ENCODE results near the gene RUNX2.

RUNX2 gene

GRCh38 chr6:45500924-45501816, 173.0 kb downstream of the RUNX2 start:
- no peak for DNase-seq
- intact Hi-C loops (cut with DNase I), result no loop called here

GRCh38 chr6:45502456-45502855, 174.3 kb downstream of the RUNX2 start:
- peak in 1 of 10 donors; percentile 45 for DNase-seq
- intact Hi-C loops (cut with DNase I), result no loop called here

- DNase-seq, result no peak
- intact Hi-C loops (cut with DNase I), result no loop called here
Observed at GRCh38 chr6:45504947-45505346, 176.8 kb downstream of the RUNX2 start.

GRCh38 chr6:45505470-45505869, 177.3 kb downstream of the RUNX2 start:
- no peak for DNase-seq
- intact Hi-C loops (cut with DNase I), result no loop called here

- intact Hi-C loops (cut with DNase I), result no loop called here
- no peak for DNase-seq
Observed at GRCh38 chr6:45507186-45507585, 179.1 kb downstream of the RUNX2 start.

- intact Hi-C loops (cut with DNase I), result no loop called here
Observed at GRCh38 chr6:45509426-45509825, 181.3 kb downstream of the RUNX2 start.

GRCh38 chr6:45512717-45513116, 184.6 kb downstream of the RUNX2 start:
- no peak for DNase-seq
- intact Hi-C loops (cut with DNase I), result no loop called here

More at GRCh38 chr6:45509426-45509825, 181.3 kb downstream of the RUNX2 start:
- DNase-seq, result no peak

- no peak for DNase-seq
- intact Hi-C loops (cut with DNase I), result no loop called here
Observed at GRCh38 chr6:45513213-45513618, 185.1 kb downstream of the RUNX2 start.

GRCh38 chr6:45513843-45514242, 185.7 kb downstream of the RUNX2 start:
- intact Hi-C loops (cut with DNase I), result no loop called here
- no peak for DNase-seq

- DNase-seq, result no peak
Observed at GRCh38 chr6:45514454-45515230, 186.5 kb downstream of the RUNX2 start.

GRCh38 chr6:45518013-45518720, 190.0 kb downstream of the RUNX2 start:
- DNase-seq, result no peak
- intact Hi-C loops (cut with DNase I), result no loop called here

More at GRCh38 chr6:45514454-45515230, 186.5 kb downstream of the RUNX2 start:
- intact Hi-C loops (cut with DNase I), result no loop called here

GRCh38 chr6:45521226-45521625, 193.1 kb downstream of the RUNX2 start:
- intact Hi-C loops (cut with DNase I), result no loop called here
- no peak for DNase-seq

- no peak for DNase-seq
Observed at GRCh38 chr6:45522486-45522885, 194.4 kb downstream of the RUNX2 start.

GRCh38 chr6:45527210-45527609, 199.1 kb downstream of the RUNX2 start:
- intact Hi-C loops (cut with DNase I), result no loop called here

More at GRCh38 chr6:45522486-45522885, 194.4 kb downstream of the RUNX2 start:
- intact Hi-C loops (cut with DNase I), result no loop called here

GRCh38 chr6:45531999-45532595, 204.0 kb downstream of the RUNX2 start:
- intact Hi-C loops (cut with DNase I), result no loop called here
- DNase-seq, result no peak

More at GRCh38 chr6:45527210-45527609, 199.1 kb downstream of the RUNX2 start:
- DNase-seq, result no peak

- intact Hi-C loops (cut with DNase I), result no loop called here
- no peak for DNase-seq
Observed at GRCh38 chr6:45532721-45533210, 204.6 kb downstream of the RUNX2 start.

- intact Hi-C loops (cut with DNase I), result no loop called here
- no peak for DNase-seq
Observed at GRCh38 chr6:45533386-45533785, 205.3 kb downstream of the RUNX2 start.

GRCh38 chr6:45535933-45536332, 207.8 kb downstream of the RUNX2 start:
- no peak for DNase-seq
- intact Hi-C loops (cut with DNase I), result no loop called here

- intact Hi-C loops (cut with DNase I), result no loop called here
- no peak for DNase-seq
Observed at GRCh38 chr6:45537539-45537938, 209.4 kb downstream of the RUNX2 start.

Measured in posterior cingulate gyrus (tissue), 11 donors.